Measurements from ENCODE around the gene CENPI.

- TF ChIP-seq, protein P1, sequence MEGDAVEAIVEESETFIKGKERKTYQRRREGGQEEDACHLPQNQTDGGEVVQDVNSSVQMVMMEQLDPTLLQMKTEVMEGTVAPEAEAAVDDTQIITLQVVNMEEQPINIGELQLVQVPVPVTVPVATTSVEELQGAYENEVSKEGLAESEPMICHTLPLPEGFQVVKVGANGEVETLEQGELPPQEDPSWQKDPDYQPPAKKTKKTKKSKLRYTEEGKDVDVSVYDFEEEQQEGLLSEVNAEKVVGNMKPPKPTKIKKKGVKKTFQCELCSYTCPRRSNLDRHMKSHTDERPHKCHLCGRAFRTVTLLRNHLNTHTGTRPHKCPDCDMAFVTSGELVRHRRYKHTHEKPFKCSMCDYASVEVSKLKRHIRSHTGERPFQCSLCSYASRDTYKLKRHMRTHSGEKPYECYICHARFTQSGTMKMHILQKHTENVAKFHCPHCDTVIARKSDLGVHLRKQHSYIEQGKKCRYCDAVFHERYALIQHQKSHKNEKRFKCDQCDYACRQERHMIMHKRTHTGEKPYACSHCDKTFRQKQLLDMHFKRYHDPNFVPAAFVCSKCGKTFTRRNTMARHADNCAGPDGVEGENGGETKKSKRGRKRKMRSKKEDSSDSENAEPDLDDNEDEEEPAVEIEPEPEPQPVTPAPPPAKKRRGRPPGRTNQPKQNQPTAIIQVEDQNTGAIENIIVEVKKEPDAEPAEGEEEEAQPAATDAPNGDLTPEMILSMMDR (IDR thresholded peaks at IDR 0.05 in 2 of 3, conservative IDR thresholded peaks at IDR 0.05 in 1 of 3; ENCODE audit: borderline replicate concordance in 1 of 3, insufficient read depth in 1 of 3, low read depth in 2 of 3, low read length in 2 of 3): no peak
- TF ChIP-seq EZH2phosphoT487 (IDR thresholded peaks at IDR 0.05; ENCODE audit: borderline replicate concordance) (no peak), YY1 (IDR thresholded peaks at IDR 0.05; ENCODE audit: extremely low read depth, insufficient replicate concordance, low read depth, low read length) (no peak), CEBPB (IDR thresholded peaks at IDR 0.05; ENCODE audit: low read depth) (no peak), POLR2A (IDR thresholded peaks at IDR 0.05; ENCODE audit: borderline replicate concordance, extremely low read depth, insufficient read depth, insufficient read length) (no peak), ZFX (IDR thresholded peaks at IDR 0.05) (no peak), POLR2AphosphoS5 (IDR thresholded peaks at IDR 0.05; ENCODE audit: low read depth, low read length) (no peak), ZNF274 (IDR thresholded peaks at IDR 0.05; ENCODE audit: low read depth, low read length) (no peak), RAD21 (IDR thresholded peaks at IDR 0.05; ENCODE audit: low read depth) (no peak), MAX (IDR thresholded peaks at IDR 0.05) (no peak), EZH2 (IDR thresholded peaks at IDR 0.05) (no peak), JUND (IDR thresholded peaks at IDR 0.05) (no peak)
- TF ChIP-seq, protein P2, sequence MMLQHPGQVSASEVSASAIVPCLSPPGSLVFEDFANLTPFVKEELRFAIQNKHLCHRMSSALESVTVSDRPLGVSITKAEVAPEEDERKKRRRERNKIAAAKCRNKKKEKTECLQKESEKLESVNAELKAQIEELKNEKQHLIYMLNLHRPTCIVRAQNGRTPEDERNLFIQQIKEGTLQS (IDR thresholded peaks at IDR 0.05): no peak
Measured at GRCh38 chrX:101091817-101092216, 6.2 kb upstream of the CENPI start.

Data from HCT116 (cell line).